H9 (cell line): ENCODE results near the gene RPRD1B. TPM values are rescaled to one million over a fixed set of nuclear protein-coding genes. Genes with fewer than 3 reads are reported as not detected.

Experiments
- DNase-seq: peaks from one replicate; pipeline ENCODE4 v3.0.0-alpha.2; 2017
- H2AFZ ChIP-seq: one replicate; pipeline ENCODE4 v1.6.1; 2013; ENCODE audit warnings: mild to moderate bottlenecking, low read length, control low read depth, moderate library complexity
- H2AK5ac ChIP-seq: 2 replicates; pipeline ENCODE4 v1.6.1; 2013; ENCODE audit warnings: low read length, control low read depth, mixed read lengths; ENCODE audit not compliant: insufficient read length
- H2BK120ac ChIP-seq: one replicate; pipeline ENCODE4 v1.6.1; 2013; ENCODE audit warnings: low read depth, mild to moderate bottlenecking, low read length, control low read depth, inconsistent platforms; ENCODE audit not compliant: poor library complexity, severe bottlenecking
- H2BK12ac ChIP-seq: 2 replicates; pipeline ENCODE4 v1.6.1; 2013; ENCODE audit warnings: low read length, control low read depth, mixed read lengths, low read depth; ENCODE audit not compliant: insufficient read length
- H2BK15ac ChIP-seq: 2 replicates; pipeline ENCODE4 v1.6.1; 2013; ENCODE audit warnings: low read depth, low read length, control low read depth
- H2BK20ac ChIP-seq: one replicate; pipeline ENCODE4 v1.6.1; 2013; ENCODE audit warnings: low read depth, mild to moderate bottlenecking, low read length, control low read depth, inconsistent platforms; ENCODE audit not compliant: poor library complexity, severe bottlenecking
- H2BK5ac ChIP-seq: 2 replicates; pipeline ENCODE4 v1.6.1; 2013; ENCODE audit warnings: low read length, control low read depth, mixed read lengths; ENCODE audit not compliant: insufficient read length
- H3K14ac ChIP-seq: 2 replicates; pipeline ENCODE4 v1.6.1; 2013; ENCODE audit warnings: low read length, control low read depth; ENCODE audit not compliant: insufficient read depth
- H3K18ac ChIP-seq: 2 replicates; pipeline ENCODE4 v1.6.1; 2013; ENCODE audit warnings: low read depth, mild to moderate bottlenecking, mixed read lengths, low read length, control low read depth; ENCODE audit not compliant: insufficient read length
- H3K23ac ChIP-seq: 2 replicates; pipeline ENCODE4 v1.6.1; 2013; ENCODE audit warnings: low read length, control low read depth, mixed read lengths, low read depth; ENCODE audit not compliant: insufficient read length
- H3K23me2 ChIP-seq: 2 replicates; pipeline ENCODE4 v1.6.1; 2013; ENCODE audit warnings: low read depth, mild to moderate bottlenecking, mixed read lengths, low read length, control low read depth; ENCODE audit not compliant: insufficient read length, poor library complexity, severe bottlenecking
- H3K27ac ChIP-seq: 2 replicates; pipeline ENCODE4 v1.5.1; 2013; ENCODE audit warnings: low read length, control low read depth, mixed read lengths, low read depth; ENCODE audit not compliant: insufficient read length
- H3K27me3 ChIP-seq: 2 replicates; pipeline ENCODE4 v1.6.1; 2013; ENCODE audit warnings: low read length, control low read depth, inconsistent platforms; ENCODE audit not compliant: insufficient read depth
- H3K4ac ChIP-seq: 2 replicates; pipeline ENCODE4 v1.6.1; 2013; ENCODE audit warnings: low read depth, mild to moderate bottlenecking, control low read depth, inconsistent platforms, low read length, moderate library complexity
- H3K4me1 ChIP-seq: 2 replicates; pipeline ENCODE4 v1.6.1; 2013; ENCODE audit warnings: low read length, control low read depth, inconsistent platforms; ENCODE audit not compliant: insufficient read depth
- H3K4me2 ChIP-seq: 2 replicates; pipeline ENCODE4 v1.6.1; 2013; ENCODE audit warnings: low read length, control low read depth, mixed read lengths; ENCODE audit not compliant: insufficient read length, insufficient read depth
- H3K56ac ChIP-seq: 2 replicates; pipeline ENCODE4 v1.6.1; 2013; ENCODE audit warnings: low read depth, mild to moderate bottlenecking, mixed read lengths, low read length, control low read depth; ENCODE audit not compliant: insufficient read length
- H3K79me1 ChIP-seq: 2 replicates; pipeline ENCODE4 v1.6.1; 2013; ENCODE audit warnings: low read depth, mild to moderate bottlenecking, moderate library complexity, low read length, control low read depth, inconsistent platforms; ENCODE audit not compliant: insufficient read depth, poor library complexity, severe bottlenecking
- H3K79me2 ChIP-seq: 2 replicates; pipeline ENCODE4 v1.6.1; 2013; ENCODE audit warnings: low read length, control low read depth, inconsistent platforms; ENCODE audit not compliant: insufficient read depth
- H3K9ac ChIP-seq: 2 replicates; pipeline ENCODE4 v1.6.1; 2013; ENCODE audit warnings: low read length, control low read depth, mixed read lengths; ENCODE audit not compliant: insufficient read length; ENCODE audit errors: extremely low read depth
- H3K9me3 ChIP-seq: one replicate; pipeline ENCODE4 v1.6.1; 2013; ENCODE audit warnings: low read depth, low read length, inconsistent platforms; ENCODE audit not compliant: control insufficient read depth
- H3T11ph ChIP-seq: one replicate; pipeline ENCODE4 v1.6.1; 2013; ENCODE audit warnings: mild to moderate bottlenecking, low read length, control low read depth, inconsistent platforms
- H4K20me1 ChIP-seq: one replicate; pipeline ENCODE4 v1.6.1; 2013; ENCODE audit not compliant: control insufficient read depth, insufficient read length, insufficient read depth
- H4K5ac ChIP-seq: 2 replicates; pipeline ENCODE4 v1.6.1; 2013; ENCODE audit warnings: low read depth, mild to moderate bottlenecking, mixed read lengths, low read length, control low read depth; ENCODE audit not compliant: insufficient read length
- H4K8ac ChIP-seq: replicated peaks from 2 replicates; pipeline ENCODE4 v1.6.1; 2013; ENCODE audit warnings: low read length, control low read depth, mixed read lengths, low read depth; ENCODE audit not compliant: insufficient read length
- H4K91ac ChIP-seq: 2 replicates; pipeline ENCODE4 v1.6.1; 2013; ENCODE audit warnings: low read depth, mild to moderate bottlenecking, moderate library complexity, mixed read lengths, low read length, control low read depth; ENCODE audit not compliant: insufficient read length
- H3K27ac Mint-ChIP-seq, 3 experiments: 2 replicates in 2 of 3; 3 replicates in 1 of 3; pipeline ENCODE4 v1.8.0; 2020 to 2021; ENCODE audit warnings: mixed read lengths in 3 of 3, mild to moderate bottlenecking in 1 of 3, moderate library complexity in 1 of 3
- H3K27me3 Mint-ChIP-seq: 2 replicates; pipeline ENCODE4 v1.8.0; 2021; ENCODE audit warnings: low read depth, mild to moderate bottlenecking, moderate library complexity, mixed read lengths
- H3K36me3 Mint-ChIP-seq, 3 experiments: 2 replicates in 2 of 3; 3 replicates in 1 of 3; pipeline ENCODE4 v1.8.0; 2020 to 2021; ENCODE audit warnings: low read depth in 3 of 3, mixed read lengths in 3 of 3; ENCODE audit not compliant: insufficient read depth in 1 of 3
- H3K4me1 Mint-ChIP-seq, 2 experiments: 2 replicates each; pipeline ENCODE4 v1.8.0; 2020; ENCODE audit warnings: mixed read lengths in 2 of 2
- H3K4me3 Mint-ChIP-seq, 2 experiments: 2 replicates in 1 of 2; 3 replicates in 1 of 2; pipeline ENCODE4 v1.8.0; 2020 to 2021; ENCODE audit warnings: mild to moderate bottlenecking in 2 of 2, mixed read lengths in 2 of 2, moderate library complexity in 1 of 2
- H3K9me3 Mint-ChIP-seq, 2 experiments: 2 replicates in 1 of 2; 3 replicates in 1 of 2; pipeline ENCODE4 v1.8.0; 2020; ENCODE audit warnings: mild to moderate bottlenecking in 2 of 2, mixed read lengths in 2 of 2, moderate library complexity in 1 of 2
- CTCF ChIP-seq: fragments of 200-600 bp; sonication (generic); conservative IDR thresholded peaks from 3 replicates; pipeline ENCODE4 v1.8.0; 2021; ENCODE audit warnings: antibody characterized with exemption, mild to moderate bottlenecking
- WGBS: extraction: QIAGEN DNeasy Blood & Tissue Kit; methylation state at CpG from one replicate; pipeline ENCODE4 v1.1.7; 2013; ENCODE audit warnings: missing lambda C conversion rate, low lambda C conversion rate, mixed read lengths; ENCODE audit not compliant: insufficient read length; ENCODE audit errors: extremely low coverage; 5-methylcytosine and 5-hydroxymethylcytosine counted together
- total RNA-seq: library from RNA; stranded (reverse); gene quantifications from 2 replicates; pipeline ENCODE4 v1.2.1, GENCODE V29; 2021

Gene RPRD1B
- total RNA-seq, 1 experiment from 2014 or later, result 34.3 TPM

GRCh38 chr20:38049800-38050199 is 16.3 kb downstream of the RPRD1B start:
- no CpG with 5 or more reads among the region's 3 CpGs for WGBS
- Histone ChIP-seq H2BK20ac (no peak overlapping the region), H3K9ac (no peak overlapping the region), H3K79me1 (no peaks in the 10 kb centered on the region), H2BK120ac (no peak overlapping the region), H4K8ac (no peak overlapping the region), H3K18ac (no peak overlapping the region), H3K23ac (no peak overlapping the region), H2BK5ac (no peak overlapping the region), H3K27ac (no peak overlapping the region), H2AFZ (no peak overlapping the region), H3K4ac (no peak overlapping the region), H3K9me3 (no peaks in the 10 kb centered on the region), H2BK15ac (no peak overlapping the region), H3K23me2 (no peaks in the 10 kb centered on the region), H3K4me1 (peaks cover 4% of the 10 kb centered on the region; the same call in 1 of the 2 replicates), H4K20me1 (no peaks in the 10 kb centered on the region), H2AK5ac (no peak overlapping the region), H4K5ac (no peak overlapping the region), H2BK12ac (no peak overlapping the region), H3K79me2 (peaks cover 12% of the 10 kb centered on the region; the same call in 1 of the 2 replicates), H3K4me2 (no peak overlapping the region), H3K56ac (no peak overlapping the region), H3T11ph (no peak overlapping the region), H4K91ac (no peak overlapping the region), H3K27me3 (no peaks in the 10 kb centered on the region), H3K14ac (no peak overlapping the region)
- no peak overlapping the region for H3K4me3 Mint-ChIP-seq
- H3K4me1 Mint-ChIP-seq, result peaks cover 15 to 21% of the 10 kb centered on the region in 2 experiments
- H3K27ac Mint-ChIP-seq, result 0 out of 7 replicates have a peak overlapping the region, but pooled peaks of 2 of the 3 experiments have one; percentile 1 to 54
- no peaks in the 10 kb centered on the region for H3K9me3 Mint-ChIP-seq
- no peaks in the 10 kb centered on the region for H3K27me3 Mint-ChIP-seq
- no peak for TF ChIP-seq CTCF
- DNase-seq, result no peak
- peaks cover 9 to 36% (median 15%) of the 10 kb centered on the region in 3 experiments; a peak in 5 of 7 replicates for H3K36me3 Mint-ChIP-seq
